K562 (cell line): ENCODE measurements around the gene ZNF202. TPM values are rescaled to one million over a fixed set of nuclear protein-coding genes. Genes with fewer than 3 reads are reported as not detected.

Experiments
- ATF1 ChIP-seq, 2 experiments: fragments of 450-650 bp in 1 of 2; IDR thresholded peaks; 2 replicates each; pipeline ENCODE4 v1.6.1; 2016; ENCODE audit warnings: missing compliant biosample characterization in 1 of 2, missing genetic modification characterization in 1 of 2
- CBFA2T2 ChIP-seq: fragments of 450-650 bp; conservative IDR thresholded peaks from 2 replicates; pipeline ENCODE4 v1.6.1; 2017; ENCODE audit warnings: mild to moderate bottlenecking
- CREB1 ChIP-seq, 2 experiments: sonication (generic) in 1 of 2; formaldehyde crosslinking in 1 of 2; IDR thresholded peaks; 2 replicates each; pipeline versions ENCODE4 v1.6.1 to v1.8.0; 2012 to 2022; ENCODE audit warnings: inconsistent platforms in 1 of 2, mild to moderate bottlenecking in 1 of 2, missing genetic modification reagents in 1 of 2, moderate library complexity in 1 of 2
- CREB3L1 ChIP-seq: fragments of 450-650 bp; IDR thresholded peaks from 2 replicates; pipeline ENCODE4 v1.6.1; 2014; ENCODE audit warnings: low read depth, mild to moderate bottlenecking, moderate library complexity, borderline replicate concordance
- HMG20A ChIP-seq: fragments of 450-650 bp; formaldehyde crosslinking; conservative IDR thresholded peaks from 2 replicates; pipeline ENCODE4 v1.4.0; 2020; ENCODE audit warnings: mild to moderate bottlenecking, mixed read lengths
- MTA3 ChIP-seq: fragments of 450-650 bp; formaldehyde crosslinking; IDR thresholded peaks from 2 replicates; pipeline ENCODE4 v1.6.1; 2017; ENCODE audit warnings: mild to moderate bottlenecking, borderline replicate concordance
- USF2 ChIP-seq: sonication (generic); formaldehyde crosslinking; IDR thresholded peaks from 2 replicates; pipeline ENCODE4 v1.5.0; 2020; ENCODE audit warnings: missing genetic modification reagents
- ZBTB40 ChIP-seq, 2 experiments: fragments of 450-650 bp in 1 of 2; sonication (generic) in 1 of 2; formaldehyde crosslinking in 1 of 2; IDR thresholded peaks; 2 replicates each; pipeline versions ENCODE4 v1.7.1 to v1.9.0; 2016 to 2022; ENCODE audit warnings: inconsistent platforms in 1 of 2, mild to moderate bottlenecking in 1 of 2, missing genetic modification reagents in 1 of 2
- ZBTB9 ChIP-seq: fragments of 450-650 bp; formaldehyde crosslinking; IDR thresholded peaks from 2 replicates; pipeline ENCODE4 v1.4.0; 2020; ENCODE audit warnings: mild to moderate bottlenecking, moderate library complexity
- ZEB2 ChIP-seq: fragments of 450-650 bp; IDR thresholded peaks from 2 replicates; pipeline ENCODE4 v1.6.1; 2016
- ZNF134 ChIP-seq: fragments of 250-450 bp; sonication (Bioruptor Pico); conservative IDR thresholded peaks from 2 replicates; pipeline ENCODE4 v1.4.0; 2020
- ZNF695 ChIP-seq: fragments of 450-650 bp; formaldehyde crosslinking; IDR thresholded peaks from 2 replicates; pipeline ENCODE4 v1.4.0; 2020; ENCODE audit warnings: mild to moderate bottlenecking, moderate library complexity
- ZNF778 ChIP-seq: fragments of 450-650 bp; formaldehyde crosslinking; IDR thresholded peaks from 2 replicates; pipeline ENCODE4 v1.4.0; 2020; ENCODE audit warnings: mild to moderate bottlenecking, moderate library complexity
- polyA plus RNA-seq, 8 experiments: library from polyadenylated mRNA; depleted of rRNA in 4 of 8; stranded (reverse) in 5 of 8; unstranded in 3 of 8; fragments of >200 nt; fragmentation: Nextera tagmentation in 2 of 8; fragmentation: Illumina TruSeq in 1 of 8; extraction: Ambion mirVana in 2 of 8; extraction: Trizol in 1 of 8; gene quantifications; 2 replicates each; pipeline versions ENCODE4 v1.2.1 to v1.2.3, GENCODE V29; 2011 to 2014; ENCODE audit warnings: inconsistent platforms in 1 of 8, missing spikeins in 1 of 8
- total RNA-seq, 7 experiments: library from RNA; depleted of rRNA in 6 of 7; stranded (reverse); fragments of >200 nt in 6 of 7; fragmentation: Illumina TruSeq in 2 of 7; extraction: Trizol in 2 of 7; gene quantifications; 2 replicates each; pipeline versions ENCODE4 v1.2.1 to v1.2.3, GENCODE V29; 2011 to 2021; ENCODE audit warnings: low replicate concordance in 1 of 7

The ZNF202 gene
- total and polyA plus RNA-seq, 9 of the 15 experiments (the other 6 are each of a cell fraction or from before 2014, with no cell fraction given), result 2.3 to 18.7 (median 12.7) TPM

- TF ChIP-seq ATF1 (CRISPR knock-in tag; IDR thresholded peaks at IDR 0.05) (no peak), ATF1 (tag; IDR thresholded peaks at IDR 0.05) (peak; percentile 54; the same call in 1 of the 2 replicates), CREB3L1 (peak; percentile 82), ZNF778 (CRISPR knock-in tag) (no peak), CREB1 (IDR thresholded peaks at IDR 0.05) (no peak; the same call in 1 of the 2 replicates), CREB1 (CRISPR knock-in tag; IDR thresholded peaks at IDR 0.05) (0 out of 2 replicates have a peak, but pooled peaks have one; percentile 33), ZNF134 (CRISPR knock-in tag) (no peak), CBFA2T2 (0 out of 2 replicates have a peak, but pooled peaks have one; percentile 30), USF2 (peak; percentile 92), HMG20A (CRISPR knock-in tag) (no peak), MTA3 (peak; percentile 51; the same call in 1 of the 2 replicates), ZBTB40 (IDR thresholded peaks at IDR 0.05) (peak; percentile 97), ZBTB40 (CRISPR knock-in tag; IDR thresholded peaks at IDR 0.05) (no peak), ZEB2 (0 out of 2 replicates have a peak, but pooled peaks have one; percentile 28), ZBTB9 (CRISPR knock-in tag) (0 out of 2 replicates have a peak, but pooled peaks have one; percentile 34), ZNF695 (CRISPR knock-in tag) (no peak)
Observed at GRCh38 chr11:123741159-123742030, at the start of gene ZNF202 (continued).
